HG02852 (cell line): ENCODE results near the gene MTFP1.
"Not testable (repeated sequence)": the region's sequence is repeated elsewhere in the genome, so short reads cannot be mapped to it uniquely, and the experiment has no call there.

Experiments used
- ATAC-seq: cut with Tn5 transposase; IDR thresholded peaks from one replicate; pipeline ENCODE4 v1.9.1; 2021; ENCODE audit warnings: mild to moderate bottlenecking, moderate library complexity; ENCODE audit not compliant: unreplicated experiment

MTFP1 gene

DNA sequence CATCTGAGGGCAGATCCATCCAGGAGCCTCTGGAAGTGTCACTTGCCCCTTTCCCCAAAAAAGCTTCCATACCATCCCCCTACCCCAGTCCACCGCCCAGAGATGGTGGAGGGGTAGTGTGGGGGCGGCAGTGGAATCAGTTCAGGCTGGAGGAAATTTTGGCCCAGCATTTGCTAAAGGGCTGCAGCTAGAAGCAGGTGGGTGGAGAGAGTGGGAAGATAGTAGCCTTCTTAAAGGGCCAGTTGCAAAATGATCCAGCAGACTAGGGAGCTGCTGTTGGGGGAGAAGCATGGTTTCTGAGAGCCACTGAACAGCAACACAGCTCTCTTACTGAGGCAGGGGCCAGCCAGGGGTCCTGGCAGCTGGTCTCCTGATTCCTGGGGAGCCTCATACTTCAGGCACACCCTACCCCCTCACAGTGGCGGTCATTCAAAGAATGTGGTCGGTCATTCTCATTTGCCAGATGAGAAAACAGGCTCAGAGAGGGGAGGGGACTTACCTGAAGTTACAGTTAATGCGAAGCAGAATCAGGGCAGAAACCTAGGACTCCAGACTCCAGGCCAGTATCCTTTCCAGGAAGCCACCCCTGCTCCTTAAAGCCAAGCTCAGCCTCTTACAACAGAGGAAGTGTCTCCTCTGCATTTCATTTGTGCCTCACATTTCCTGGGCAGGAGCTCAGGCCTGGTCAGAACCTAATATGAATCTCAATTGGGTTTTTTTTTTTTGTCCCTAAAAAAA lies 23.4 kb upstream of the MTFP1 start:
- ATAC-seq, result no peak

DNA sequence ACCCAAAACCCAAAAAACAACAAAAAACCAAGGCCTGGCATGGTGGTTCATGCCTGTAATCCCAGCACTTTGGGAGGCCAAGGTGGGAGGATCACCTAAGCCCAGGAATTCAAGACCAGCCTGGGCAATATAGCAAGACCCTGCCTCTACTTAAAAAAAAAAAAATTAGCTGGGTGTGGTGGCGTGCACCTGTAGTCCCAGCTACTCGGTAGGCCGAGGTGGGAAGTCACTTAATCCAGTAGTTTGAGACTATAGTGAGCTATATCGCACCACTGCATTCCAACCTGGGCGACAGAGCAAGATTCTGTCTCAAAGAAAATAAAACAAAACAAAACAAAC lies 22.8 kb upstream of the MTFP1 start:
- not testable (repeated sequence) for ATAC-seq

DNA sequence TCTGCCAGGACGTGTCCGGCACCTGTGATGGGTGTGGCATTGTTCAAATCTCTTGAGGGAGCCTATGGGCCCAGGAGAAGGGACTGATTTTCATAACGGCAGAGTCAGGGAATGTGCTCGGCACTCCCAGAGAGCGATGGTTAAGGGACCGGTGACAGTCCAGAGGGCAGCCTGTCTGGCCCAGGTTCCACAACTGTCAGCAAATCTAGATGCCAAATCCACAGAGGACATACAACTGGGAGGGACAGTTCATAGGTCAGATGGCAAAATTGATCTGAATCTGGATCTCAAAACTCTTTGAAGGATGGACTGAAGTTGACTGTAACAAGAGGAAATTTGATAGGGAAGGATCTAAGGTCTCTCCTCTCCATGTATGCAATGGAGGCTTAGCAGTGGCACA lies 21.3 kb upstream of the MTFP1 start:
- ATAC-seq, result no peak

DNA sequence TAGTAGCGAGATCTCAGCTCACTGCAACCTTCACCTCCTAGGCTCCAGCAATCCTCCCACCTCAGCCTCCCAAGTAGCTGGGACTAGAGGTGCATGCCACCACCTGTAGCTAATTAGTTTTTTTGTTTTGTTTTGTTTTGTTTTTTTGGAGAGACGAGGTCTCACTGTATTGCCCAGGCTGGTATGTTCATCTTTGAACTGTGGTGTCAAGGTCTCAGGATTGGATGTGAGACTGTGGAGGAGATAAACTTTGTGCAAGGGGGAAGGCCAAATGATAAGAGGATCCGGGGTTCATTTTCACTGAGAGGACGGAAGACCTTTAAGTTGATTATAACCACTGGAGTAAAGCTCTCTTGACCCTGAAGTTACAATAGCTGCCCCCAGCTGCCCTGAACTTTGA lies 19.8 kb upstream of the MTFP1 start:
- no peak for ATAC-seq

DNA sequence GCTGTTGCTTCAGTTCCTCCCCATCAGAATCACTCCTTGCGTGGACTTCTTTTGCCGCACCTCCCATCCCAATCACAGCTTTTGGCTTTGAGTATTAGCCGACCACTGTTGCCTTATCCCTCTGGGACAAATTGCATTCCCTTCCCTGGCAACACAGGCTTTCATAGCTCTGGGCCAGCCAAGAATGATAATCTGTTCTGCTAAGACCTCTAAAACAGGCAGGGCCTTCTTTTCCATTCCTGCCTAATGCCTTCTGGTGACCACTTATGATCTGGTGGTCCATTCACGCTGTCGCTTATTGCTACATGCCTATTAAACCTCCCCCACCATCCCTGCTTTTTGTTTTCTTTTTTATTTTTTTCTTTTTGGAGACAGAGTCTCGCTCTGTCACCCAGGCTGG lies 19.2 kb upstream of the MTFP1 start:
- no peak for ATAC-seq

DNA sequence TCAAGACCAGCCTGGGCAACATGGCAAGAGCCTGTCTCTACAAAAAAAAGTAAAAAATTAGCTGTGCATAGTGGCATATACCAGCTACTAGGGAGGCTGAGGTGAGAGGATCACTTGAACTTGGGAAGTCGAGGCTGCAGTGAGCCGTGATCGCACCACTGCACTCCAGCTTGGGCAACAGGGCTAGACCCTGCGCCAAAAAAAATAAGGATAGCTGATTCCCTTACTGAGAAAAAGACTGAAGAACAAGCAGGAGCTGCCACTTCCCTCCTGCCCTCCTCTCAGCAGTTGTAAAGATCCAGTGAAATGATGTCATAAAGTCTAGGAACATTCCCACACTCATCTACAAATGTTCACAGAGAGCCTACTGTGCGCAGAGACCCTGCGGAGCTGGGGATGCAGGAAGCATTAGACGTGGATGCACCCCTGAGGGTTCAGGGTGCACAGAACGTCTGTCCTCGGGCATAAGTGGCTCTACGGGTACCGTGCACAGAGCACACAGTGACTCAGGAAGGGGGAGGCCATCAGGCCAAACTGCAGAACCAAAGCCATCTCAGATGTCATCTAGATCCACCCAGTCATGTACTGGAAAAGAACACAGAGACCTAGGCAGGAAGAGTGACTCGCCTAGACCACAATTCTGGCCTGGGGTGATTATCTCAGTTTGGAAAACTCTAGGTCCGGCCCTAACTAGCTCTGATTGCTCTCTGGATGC lies 17.0 kb upstream of the MTFP1 start:
- ATAC-seq, result no peak

DNA sequence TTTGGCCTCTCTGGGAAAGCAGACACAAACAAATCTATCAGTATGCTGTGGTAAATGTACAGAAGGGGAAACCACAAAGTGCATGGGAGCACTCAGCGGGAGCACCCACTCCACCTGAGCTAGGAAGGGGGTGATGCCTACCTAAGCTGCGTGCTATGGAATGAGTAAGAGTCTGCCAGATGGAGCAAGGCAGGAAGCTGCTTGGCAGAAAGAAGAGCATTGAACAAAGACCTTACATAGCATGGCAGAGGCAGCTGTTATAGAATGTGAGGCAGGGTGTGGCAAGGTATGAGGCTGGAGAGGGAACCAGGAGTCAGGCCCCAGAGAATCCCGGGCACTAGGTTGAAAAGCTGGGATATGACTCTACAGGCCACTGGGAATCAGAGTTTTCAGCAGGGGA lies 13.8 kb upstream of the MTFP1 start:
- ATAC-seq, result no peak

DNA sequence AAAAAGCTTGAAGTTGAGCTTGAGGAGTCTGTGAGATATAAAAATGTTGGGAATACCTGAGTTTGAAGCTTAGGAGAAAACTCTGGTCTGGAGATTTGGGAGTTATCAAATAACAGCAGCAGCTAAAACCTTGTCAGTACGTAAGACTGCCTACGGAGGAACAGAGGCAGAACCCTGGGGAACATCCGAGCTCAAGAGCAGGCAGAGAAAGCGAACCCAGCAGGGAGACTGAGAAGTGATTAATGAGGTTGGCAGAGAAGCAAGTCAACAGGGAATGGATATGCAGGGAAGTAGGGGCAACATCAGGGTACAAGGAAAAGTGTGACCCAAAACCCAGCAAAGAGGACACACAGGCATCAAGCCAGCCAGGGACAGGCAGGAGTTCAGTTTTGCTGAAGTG lies 12.6 kb upstream of the MTFP1 start:
- ATAC-seq, result no peak

DNA sequence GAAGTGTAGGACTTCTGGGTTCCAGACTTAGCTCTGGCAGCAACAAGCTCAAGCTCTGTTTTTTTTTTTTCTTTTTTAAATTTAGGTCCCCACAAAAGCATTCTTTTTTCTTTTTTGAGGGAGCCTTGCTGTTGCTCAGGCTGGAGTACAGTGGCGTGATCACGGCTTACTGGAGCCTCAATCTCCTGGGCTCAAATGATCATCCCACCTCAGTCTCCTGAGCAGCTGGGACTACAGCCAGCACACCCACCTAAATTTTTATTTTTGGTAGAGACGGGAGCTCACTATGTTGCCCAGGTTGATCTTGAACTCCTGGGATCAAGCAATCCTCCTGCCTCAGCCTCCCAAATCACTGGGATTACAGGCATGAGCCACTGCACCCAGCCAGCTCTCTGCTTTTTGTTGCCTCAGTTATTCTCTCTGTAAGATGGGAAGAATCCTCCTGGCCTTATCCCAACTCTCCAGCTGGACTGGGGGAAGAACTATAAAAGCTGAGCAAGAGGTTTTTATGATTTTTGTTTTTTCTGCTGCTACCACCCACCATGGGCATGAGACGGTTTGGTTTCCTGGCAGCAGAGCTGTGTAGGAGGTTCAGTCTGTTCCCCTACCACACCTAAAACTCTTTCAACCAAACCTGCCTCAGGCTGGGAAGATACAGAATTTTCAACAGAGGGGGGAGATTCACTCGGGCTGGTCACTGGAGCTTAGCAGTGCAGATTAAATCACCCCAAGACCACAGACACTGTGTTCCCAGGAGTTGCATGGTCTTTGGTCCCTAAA lies 11.6 kb upstream of the MTFP1 start:
- ATAC-seq, result no peak

DNA sequence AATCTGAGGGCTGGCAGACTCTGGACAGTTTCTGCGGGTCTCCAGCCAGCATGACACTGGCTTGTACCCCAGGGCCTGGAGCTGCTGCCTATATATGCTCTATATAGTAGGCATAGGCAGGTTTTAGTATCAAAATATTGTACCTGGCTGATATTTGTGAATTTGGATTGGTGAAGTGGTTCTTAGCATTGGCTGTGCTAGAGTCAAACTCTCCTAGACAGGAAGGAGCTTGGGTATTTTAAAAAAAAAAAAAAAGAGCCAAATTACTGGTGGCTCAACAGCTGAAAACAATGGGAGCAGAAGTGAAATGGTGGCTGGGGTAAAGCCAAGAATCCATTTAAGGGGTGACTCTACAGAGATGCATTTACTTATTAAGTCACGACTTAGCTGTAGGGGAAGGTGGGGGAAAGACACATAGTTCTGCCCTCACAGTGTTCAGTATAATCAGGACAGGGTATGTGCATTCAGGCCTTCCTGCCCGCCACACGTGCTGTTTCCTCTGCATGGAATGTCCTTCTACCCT lies 11.0 kb upstream of the MTFP1 start:
- no peak for ATAC-seq

DNA sequence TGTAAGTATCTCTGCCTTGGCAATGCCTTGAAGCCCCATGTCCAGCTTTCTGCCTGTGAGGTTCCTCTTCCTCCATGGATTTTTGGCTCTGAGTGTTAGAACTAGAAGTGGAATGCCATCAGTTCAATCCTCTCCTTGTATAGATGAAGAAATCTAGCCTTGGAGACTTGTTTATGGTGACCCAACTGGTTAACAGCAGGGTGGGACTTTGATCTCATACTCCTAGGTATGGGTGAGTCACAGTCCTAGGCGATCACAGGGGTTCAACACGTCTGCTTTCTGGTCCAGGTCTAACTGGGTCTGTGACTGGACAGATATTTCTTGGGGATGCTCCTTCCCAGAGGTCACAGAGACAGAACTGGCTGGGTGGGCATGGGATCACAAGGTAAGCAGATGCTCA lies 9.2 kb upstream of the MTFP1 start:
- no peak for ATAC-seq

DNA sequence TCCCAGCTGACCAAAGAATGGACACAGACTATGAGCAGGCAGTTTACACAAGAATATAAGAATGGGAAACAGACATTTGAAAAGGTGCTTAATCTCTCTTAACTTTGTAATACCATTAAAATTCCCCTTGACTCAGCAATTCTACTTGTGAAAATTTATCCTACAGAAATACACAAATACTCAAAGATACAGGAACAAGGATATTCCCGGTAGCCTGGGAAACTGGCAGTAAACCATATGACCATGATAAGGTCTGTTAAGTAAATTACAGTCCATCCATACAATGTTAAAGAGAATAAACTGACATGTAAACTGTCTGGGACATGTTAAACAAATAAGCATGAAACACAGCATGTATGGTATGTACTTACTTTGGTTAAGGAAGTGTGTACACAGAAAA lies 8.7 kb upstream of the MTFP1 start:
- no peak for ATAC-seq

DNA sequence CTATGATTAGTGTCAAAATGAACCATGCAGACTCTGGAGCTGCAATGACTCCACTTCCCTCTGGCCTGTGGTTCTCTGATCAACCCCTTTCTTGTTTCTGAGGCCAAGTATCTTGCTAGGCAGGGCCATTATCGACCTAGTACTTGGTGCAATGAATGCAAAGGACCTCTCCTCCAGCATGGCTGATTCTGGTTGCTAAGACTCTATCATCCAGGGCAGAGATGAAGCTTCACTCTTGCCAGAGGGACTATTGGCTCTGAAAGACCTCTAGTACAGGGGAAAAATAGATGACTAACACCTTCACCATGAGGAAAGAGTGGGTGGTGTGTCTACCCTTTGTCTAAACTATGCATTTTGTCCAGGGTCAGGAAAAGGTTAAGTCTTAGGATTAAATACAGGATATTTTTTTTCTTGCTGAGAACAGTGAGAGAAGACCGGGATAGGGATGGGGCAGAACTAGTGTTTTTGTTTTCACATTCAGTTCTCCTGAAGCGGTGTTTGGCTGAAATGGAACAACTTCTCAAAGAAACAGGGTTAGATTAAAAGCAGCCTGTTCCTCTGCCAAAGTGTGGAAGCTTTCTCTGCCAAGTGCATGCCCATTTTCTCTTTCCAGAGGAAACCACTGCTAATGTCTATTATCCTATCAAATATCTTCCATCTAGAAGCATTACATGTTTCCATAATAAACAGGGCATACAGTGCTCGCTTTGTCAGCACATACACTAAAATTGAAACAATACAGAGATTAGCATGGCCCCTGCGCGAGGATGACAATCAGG lies 5.0 kb upstream of the MTFP1 start:
- no peak for ATAC-seq

DNA sequence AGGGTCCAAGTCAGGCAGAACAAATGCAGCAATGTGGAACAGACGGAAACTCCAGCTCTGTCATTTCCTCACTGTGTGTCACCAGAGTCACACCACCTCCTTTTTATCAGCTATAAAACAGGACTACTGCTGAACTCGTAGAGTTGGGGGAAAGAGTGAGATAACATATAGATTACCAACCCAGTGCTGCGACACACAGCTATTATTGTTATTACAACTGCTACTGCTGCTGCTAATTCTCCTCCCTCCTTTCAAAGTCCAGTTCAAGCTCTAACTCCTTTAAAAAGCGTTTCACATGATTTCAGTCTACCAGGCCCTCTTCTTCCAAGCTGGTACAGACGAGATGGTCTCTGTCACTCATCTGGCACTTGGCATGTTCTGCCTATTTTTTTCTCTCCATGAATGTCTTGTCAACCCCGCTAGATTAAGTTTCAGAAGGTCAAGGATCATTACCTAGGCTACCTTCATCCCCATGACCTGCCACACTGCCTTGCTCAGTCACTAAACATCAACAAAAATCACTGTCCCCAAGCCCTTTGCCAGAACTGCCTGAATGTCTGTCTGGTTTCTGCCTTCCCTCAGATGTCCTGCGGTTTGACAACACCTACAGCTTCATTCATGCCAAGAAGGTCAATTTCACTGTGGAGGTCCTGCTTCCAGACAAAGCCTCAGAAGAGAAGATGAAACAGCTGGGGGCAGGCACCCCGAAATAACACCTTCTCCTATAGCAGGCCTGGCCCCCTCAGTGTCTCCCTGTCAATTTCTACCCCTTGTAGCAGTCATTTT lies 3.7 kb upstream of the MTFP1 start:
- no peak for ATAC-seq

DNA sequence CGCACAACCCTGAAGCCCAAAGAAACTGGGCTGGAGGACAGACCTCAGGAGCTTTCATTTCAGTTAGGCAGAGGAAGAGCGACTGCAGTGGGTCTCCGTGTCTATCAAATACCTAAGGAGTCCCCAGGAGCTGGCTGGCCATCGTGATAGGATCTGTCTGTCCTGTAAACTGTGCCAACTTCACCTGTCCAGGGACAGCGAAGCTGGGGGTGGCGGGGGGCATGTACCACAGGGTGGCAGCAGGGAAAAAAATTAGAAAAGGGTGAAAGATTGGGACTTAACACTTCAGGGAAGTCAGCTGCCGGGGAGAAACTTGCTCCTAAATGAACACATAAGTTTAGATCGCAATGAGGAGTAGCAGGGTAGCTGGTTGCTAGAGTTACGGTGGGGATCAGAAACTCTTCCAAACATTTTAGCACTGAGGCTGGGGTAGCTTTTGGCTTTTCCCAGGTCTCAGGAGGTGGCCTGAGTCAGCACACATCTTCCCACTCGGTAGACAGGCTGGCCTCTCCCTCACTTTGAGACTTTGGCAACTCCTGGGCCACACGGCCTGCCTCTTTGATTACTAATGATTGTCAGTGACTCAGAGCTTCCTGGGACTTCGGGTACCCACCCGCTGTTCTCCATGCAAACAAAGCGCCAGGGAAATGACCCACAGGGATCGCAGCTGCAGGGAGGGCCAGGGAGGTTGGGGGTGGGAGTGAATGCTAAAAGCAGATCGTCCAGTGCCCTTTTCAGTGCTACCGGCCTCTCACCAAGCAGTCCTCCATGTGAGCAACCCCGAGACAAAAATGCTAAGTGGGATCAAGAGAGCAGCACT lies 2.9 kb upstream of the MTFP1 start:
- no peak for ATAC-seq

DNA sequence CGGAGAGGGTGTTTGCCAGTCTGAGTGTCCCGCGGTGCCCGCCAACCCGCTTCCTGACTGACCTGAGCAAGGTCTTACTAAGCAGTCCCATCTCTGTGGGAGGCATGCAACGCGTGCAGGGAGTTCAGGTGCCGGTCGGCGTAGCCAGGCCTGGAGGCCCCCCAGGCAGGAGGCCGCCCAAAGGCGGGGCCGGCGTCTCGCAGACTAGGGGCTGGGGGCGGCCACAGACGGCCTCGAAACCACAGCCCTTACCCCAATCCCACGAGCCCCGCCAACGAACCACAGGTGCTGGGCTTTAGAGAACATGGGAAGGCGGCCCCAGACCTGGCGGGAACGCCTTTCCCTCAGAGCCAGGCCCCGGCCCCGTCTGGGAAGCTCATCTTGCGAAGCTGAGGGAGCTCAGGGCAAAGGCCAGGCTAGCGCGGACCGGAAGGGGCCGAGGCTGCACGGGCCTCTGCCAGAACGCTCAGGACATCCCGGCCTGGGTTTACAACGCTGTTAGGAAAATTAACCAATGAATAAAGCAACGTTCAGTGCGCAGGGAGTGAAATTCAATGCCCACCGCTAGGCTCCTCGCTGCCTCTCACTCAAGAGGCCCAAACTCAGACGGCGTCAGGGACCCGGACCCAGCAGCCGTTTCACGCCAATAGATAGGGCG lies 2.1 kb upstream of the MTFP1 start:
- peak; percentile 35 for ATAC-seq

DNA sequence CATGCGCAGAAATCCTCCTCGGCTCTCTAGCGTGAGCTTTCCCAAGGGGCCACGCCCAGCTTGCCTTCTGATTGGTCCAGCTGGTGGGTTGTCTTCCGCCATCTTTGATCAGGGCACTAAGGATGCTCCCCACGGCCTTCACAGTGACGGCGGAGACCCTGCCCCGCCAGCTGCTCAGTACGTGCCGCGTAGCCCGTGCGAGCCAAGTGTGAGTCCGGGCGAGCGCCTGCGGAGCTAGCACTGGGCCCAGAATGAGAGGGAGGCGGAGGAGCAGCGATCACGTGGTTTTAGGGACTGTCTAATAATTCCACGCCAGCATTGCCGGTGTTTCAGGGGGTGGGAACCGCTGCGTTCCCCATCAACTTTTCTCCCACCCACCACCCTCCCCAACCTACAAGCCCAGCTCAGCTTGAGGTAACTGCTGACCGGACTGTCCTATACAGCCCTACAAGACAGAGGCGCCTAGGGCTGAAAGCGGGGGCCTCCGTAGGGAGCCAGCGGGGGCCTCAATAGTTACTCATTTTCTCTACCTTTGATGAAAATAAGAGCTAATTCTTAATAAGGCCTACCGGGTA lies 1.5 kb upstream of the MTFP1 start:
- ATAC-seq, result peak; percentile 83

DNA sequence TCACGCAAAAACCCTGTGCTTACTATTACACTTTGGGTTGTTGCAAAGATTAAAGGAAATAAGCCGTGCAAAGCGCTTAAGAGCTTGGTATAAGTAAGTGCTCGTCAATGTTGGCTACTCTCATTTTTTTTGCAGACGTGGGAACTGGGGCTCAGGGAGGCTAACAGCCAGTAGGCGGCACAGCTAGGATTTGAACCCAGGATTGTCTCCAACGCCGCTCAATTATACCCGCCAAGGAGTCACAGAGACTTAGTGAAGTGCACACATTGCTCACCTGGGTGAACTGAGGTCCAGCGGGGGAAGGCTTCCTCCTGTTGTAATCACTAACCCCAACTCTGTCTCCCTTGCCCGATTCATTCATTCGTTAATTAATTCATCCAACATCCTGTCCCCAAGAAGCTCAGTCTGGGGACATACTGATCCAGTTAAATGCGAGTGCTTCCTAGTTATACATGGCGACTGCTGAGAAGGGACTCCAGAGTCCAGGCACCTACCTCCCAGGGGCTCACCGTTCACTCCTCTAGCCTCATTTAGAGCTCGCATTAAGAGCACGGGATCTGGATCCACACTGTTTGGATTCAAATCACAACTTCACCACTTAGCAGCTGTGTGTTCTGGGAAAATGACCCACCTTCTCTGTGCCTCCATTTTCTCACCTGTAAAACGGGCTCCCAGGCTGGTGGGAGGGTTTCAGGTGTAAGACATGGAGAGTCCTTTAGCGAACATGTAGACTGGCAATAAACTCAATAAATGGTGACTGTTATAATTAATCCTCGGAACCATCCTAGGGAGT lies 838 bp upstream of the MTFP1 start:
- no peak for ATAC-seq
